ENCODE data around the gene MEPE. TPM values are rescaled to one million over a fixed set of nuclear protein-coding genes. Genes with fewer than 3 reads are reported as not detected.
A peak's percentile ranks its signal among the peaks of the same experiment; 100 is the strongest.

MEPE gene
- total RNA-seq, 4 donors from 2014 or later, result not detected

- TF ChIP-seq EP300 (IDR thresholded peaks at IDR 0.05; ENCODE audit: low read depth) (no peak), POLR2A (IDR thresholded peaks at IDR 0.05) (no peak), POLR2AphosphoS5 (IDR thresholded peaks at IDR 0.05) (no peak), CTCF (IDR thresholded peaks at IDR 0.05) (no peak)
- no peak for DNase-seq
- in situ Hi-C loops (cut with MboI; ENCODE audit: low pct_ligation_motif_present in 1 of 4, low pct_unique_long_range_greater_than_20kb in 1 of 4, low sequenced_read_pairs in 3 of 4), result loop anchor here in 2 of 4 donors (10.0 to 25.0 kb wide), 3 partner anchors 155 to 477 kb away; no protein-coding TSS in a partner anchor
Measured at GRCh38 chr4:87839592-87839946, 6.8 kb downstream of the MEPE start.

GRCh38 chr4:87840149-87840548 lies 7.4 kb downstream of the MEPE start:
- WGBS, 2 donors (ENCODE audit: low coverage in 1 of 2), result 83 to 87% methylated on average over 3 of the region's 3 CpGs
- H3K27me3 ChIP-seq, result no peaks in the 10 kb centered on the region
- no peak overlapping the region for H3K4me3 ChIP-seq
- H3K9me3 ChIP-seq, result no peaks in the 10 kb centered on the region
- TF ChIP-seq POLR2AphosphoS5 (IDR thresholded peaks at IDR 0.05) (no peak), EP300 (IDR thresholded peaks at IDR 0.05; ENCODE audit: low read depth) (no peak), CTCF (IDR thresholded peaks at IDR 0.05) (no peak), POLR2A (IDR thresholded peaks at IDR 0.05) (no peak)
- H3K27ac ChIP-seq, result no peak overlapping the region
- H3K4me1 ChIP-seq, result no peaks in the 10 kb centered on the region
- in situ Hi-C loops (cut with MboI; ENCODE audit: low pct_ligation_motif_present in 1 of 4, low pct_unique_long_range_greater_than_20kb in 1 of 4, low sequenced_read_pairs in 3 of 4), result loop anchor here in 3 of 4 donors (5.0 to 25.0 kb wide), 5 partner anchors 135 to 478 kb away; partner anchors contain the start of gene SPP1 (in 1 of the 3)
- H3K36me3 ChIP-seq, result no peaks in the 10 kb centered on the region
- DNase-seq, result no peak
- intact Hi-C loops (cut with DNase I; ENCODE audit: low total_unique reads), result loop anchor here (5.0 to 10.0 kb wide), 2 partner anchors 155 to 298 kb away; no protein-coding TSS in a partner anchor

More at GRCh38 chr4:87839592-87839946, 6.8 kb downstream of the MEPE start:
- Histone ChIP-seq H3K9me3 (no peaks in the 10 kb centered on the region), H3K36me3 (no peaks in the 10 kb centered on the region), H3K4me3 (no peak overlapping the region), H3K27me3 (no peaks in the 10 kb centered on the region), H3K4me1 (no peaks in the 10 kb centered on the region), H3K27ac (no peak overlapping the region)
- WGBS, 2 donors (ENCODE audit: low coverage in 1 of 2), result 0% methylated on average over 1 of the region's 1 CpG
- intact Hi-C loops (cut with DNase I; ENCODE audit: low total_unique reads), result no loop called here

GRCh38 chr4:87843936-87844335 lies 11.2 kb downstream of the MEPE start:
- DNase-seq, result no peak
- Histone ChIP-seq H3K9me3 (no peaks in the 10 kb centered on the region), H3K36me3 (no peaks in the 10 kb centered on the region), H3K4me1 (peaks cover 0 to 6% (median 3%) of the 10 kb centered on the region in 4 donors), H3K27me3 (no peaks in the 10 kb centered on the region), H3K27ac (peak overlapping the region in 1 of 4 donors; percentile 44), H3K4me3 (no peak overlapping the region)
- in situ Hi-C loops (cut with MboI; ENCODE audit: low pct_ligation_motif_present in 1 of 4, low pct_unique_long_range_greater_than_20kb in 1 of 4, low sequenced_read_pairs in 3 of 4), result loop anchor here in 3 of 4 donors (5.0 to 25.0 kb wide), 5 partner anchors 131 to 482 kb away; partner anchors contain the start of gene SPP1 (in 1 of the 3)
- whole genome bisulfite sequencing, 2 donors (ENCODE audit: low coverage in 1 of 2), result 47 to 67% methylated on average over 1 to 3 of the region's 3 CpGs
- intact Hi-C loops (cut with DNase I; ENCODE audit: low total_unique reads), result loop anchor here (5.0 to 10.0 kb wide), 2 partner anchors 159 to 302 kb away; no protein-coding TSS in a partner anchor
- no peak for TF ChIP-seq CTCF (IDR thresholded peaks at IDR 0.05)
- TF ChIP-seq EP300 (IDR thresholded peaks at IDR 0.05; ENCODE audit: low read depth), result no peak
- no peak for TF ChIP-seq POLR2A (IDR thresholded peaks at IDR 0.05)
- no peak for TF ChIP-seq POLR2AphosphoS5 (IDR thresholded peaks at IDR 0.05)

- Histone ChIP-seq H3K4me1 (peaks cover 0 to 9% (median 3%) of the 10 kb centered on the region in 4 donors), H3K36me3 (no peaks in the 10 kb centered on the region), H3K4me3 (no peak overlapping the region), H3K9me3 (no peaks in the 10 kb centered on the region), H3K27me3 (no peaks in the 10 kb centered on the region), H3K27ac (peak overlapping the region in 1 of 4 donors; percentile 44)
- no peak for TF ChIP-seq EP300 (IDR thresholded peaks at IDR 0.05; ENCODE audit: low read depth)
- TF ChIP-seq POLR2AphosphoS5 (IDR thresholded peaks at IDR 0.05), result no peak
- no peak for DNase-seq
- intact Hi-C loops (cut with DNase I; ENCODE audit: low total_unique reads), result loop anchor here (5.0 to 10.0 kb wide), 2 partner anchors 160 to 302 kb away; no protein-coding TSS in a partner anchor
- 64 to 85% methylated on average over 1 of the region's 1 CpG for WGBS, 2 donors (ENCODE audit: low coverage in 1 of 2)
- in situ Hi-C loops (cut with MboI; ENCODE audit: low pct_ligation_motif_present in 1 of 4, low pct_unique_long_range_greater_than_20kb in 1 of 4, low sequenced_read_pairs in 3 of 4), result loop anchor here in 3 of 4 donors (5.0 to 25.0 kb wide), 5 partner anchors 130 to 482 kb away; partner anchors contain the start of gene SPP1 (in 1 of the 3)
Measured at GRCh38 chr4:87844452-87844851, 11.7 kb downstream of the MEPE start.
